HG02870 (cell line): ENCODE measurements around the gene LAMA1.

Source experiments
- ATAC-seq: cut with Tn5 transposase; IDR thresholded peaks from one replicate; pipeline ENCODE4 v1.9.1; 2021; ENCODE audit warnings: mild to moderate bottlenecking, moderate library complexity; ENCODE audit not compliant: unreplicated experiment

LAMA1 gene

DNA sequence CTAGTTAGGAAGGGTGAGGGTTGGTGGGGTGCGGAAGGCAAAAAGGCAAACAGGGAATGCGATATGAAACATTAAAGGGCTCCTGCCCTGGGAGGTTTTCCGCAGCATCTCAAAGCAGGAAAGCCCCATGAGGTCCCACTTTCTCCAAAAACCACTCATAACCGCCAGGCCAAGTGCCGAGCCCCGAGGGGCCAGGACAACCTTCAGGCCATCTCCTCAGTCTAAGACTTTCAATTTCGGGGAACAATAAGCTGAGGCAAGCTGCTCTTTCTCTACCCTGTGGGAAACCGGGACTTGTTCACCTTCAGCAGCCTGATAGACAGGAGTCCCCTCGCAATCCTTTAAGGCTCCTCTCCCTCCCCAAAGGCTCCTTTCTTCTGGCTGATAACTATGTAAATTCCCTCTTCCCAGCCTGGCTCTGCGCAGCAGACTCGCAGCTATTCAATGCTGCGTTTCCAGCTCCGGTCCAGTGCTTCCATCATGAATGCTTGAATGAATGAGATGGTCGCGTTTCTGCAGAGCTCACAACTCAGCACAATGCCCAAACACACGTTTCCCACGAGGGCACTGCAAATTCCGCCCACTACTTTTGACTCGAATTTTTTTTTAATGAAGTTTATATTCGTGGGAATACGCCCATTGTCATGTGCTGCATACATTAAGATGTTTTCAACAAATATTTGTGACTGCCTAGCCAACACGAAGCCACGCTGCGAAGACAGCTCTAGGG lies 1.4 kb downstream of the LAMA1 start:
- no peak for ATAC-seq

- no peak for ATAC-seq
Measured at GRCh38 chr18:7112936-7113335, 4.7 kb downstream of the LAMA1 start.

GRCh38 chr18:7111134-7111533 lies 6.5 kb downstream of the LAMA1 start:
- no peak for ATAC-seq

- no peak for ATAC-seq
Measured at GRCh38 chr18:7105943-7106342, 11.7 kb downstream of the LAMA1 start.

DNA sequence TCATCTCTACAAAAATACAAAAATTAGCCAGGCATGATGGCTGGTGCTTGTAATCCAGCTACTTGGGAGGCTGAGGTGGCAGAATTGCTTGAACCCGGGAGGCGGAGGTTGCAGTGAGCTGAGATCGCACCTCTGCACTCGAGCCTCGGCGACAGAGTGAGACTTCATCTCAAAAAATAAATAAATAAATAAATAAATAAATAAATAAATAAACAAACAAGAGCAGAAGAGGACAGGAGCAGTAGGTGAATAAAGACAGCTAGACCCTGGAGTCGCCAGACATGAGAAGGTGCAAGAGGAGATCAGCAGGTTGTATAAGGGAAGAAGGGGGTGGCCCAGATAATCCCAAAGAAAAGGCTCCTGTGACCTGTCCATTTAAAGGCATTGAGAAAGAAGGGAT lies 12.3 kb downstream of the LAMA1 start:
- no peak for ATAC-seq

GRCh38 chr18:7104649-7105048 lies 12.9 kb downstream of the LAMA1 start:
- ATAC-seq: no peak

DNA sequence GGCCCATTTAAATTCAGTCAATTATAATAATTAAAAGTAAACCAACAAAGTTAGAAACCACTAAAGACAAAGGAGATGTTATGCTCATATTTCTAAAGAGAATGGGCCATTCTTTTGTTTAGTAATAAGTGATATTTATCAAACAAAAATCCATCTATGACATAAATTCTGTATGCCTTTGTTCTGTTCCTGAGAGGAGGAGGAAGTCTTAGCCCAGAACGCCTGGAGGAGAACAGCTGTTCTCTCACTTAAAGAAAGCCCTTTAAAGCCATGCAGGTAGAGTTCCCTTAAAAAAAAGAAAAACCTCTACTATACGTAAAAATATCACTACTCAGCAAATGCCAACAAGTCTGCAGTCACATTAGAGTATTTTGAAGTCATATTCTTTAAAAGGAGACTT lies 15.5 kb downstream of the LAMA1 start:
- ATAC-seq: no peak

GRCh38 chr18:7096838-7097237 lies 20.8 kb downstream of the LAMA1 start:
- no peak for ATAC-seq

DNA sequence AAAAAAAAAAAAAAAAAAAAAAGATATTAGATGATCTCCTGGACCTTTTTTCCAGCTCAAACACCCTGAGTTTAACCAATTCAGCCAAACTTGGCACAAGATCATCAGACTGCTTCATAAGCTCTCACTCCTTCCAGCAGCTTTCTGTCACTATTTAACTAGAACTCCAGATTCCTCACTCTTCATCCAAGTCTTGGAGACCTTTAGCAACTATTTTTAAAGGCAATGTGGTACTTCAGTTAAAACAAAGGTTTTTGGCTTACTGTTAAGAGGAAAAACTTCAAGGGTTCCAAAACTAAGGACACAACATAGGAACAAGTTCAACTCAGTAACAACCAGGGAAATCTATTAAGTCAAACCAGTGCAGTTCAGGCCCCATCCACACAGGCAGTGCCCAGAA lies 23.2 kb downstream of the LAMA1 start:
- no peak for ATAC-seq

GRCh38 chr18:7090771-7091170 lies 26.8 kb downstream of the LAMA1 start:
- no peak for ATAC-seq

DNA sequence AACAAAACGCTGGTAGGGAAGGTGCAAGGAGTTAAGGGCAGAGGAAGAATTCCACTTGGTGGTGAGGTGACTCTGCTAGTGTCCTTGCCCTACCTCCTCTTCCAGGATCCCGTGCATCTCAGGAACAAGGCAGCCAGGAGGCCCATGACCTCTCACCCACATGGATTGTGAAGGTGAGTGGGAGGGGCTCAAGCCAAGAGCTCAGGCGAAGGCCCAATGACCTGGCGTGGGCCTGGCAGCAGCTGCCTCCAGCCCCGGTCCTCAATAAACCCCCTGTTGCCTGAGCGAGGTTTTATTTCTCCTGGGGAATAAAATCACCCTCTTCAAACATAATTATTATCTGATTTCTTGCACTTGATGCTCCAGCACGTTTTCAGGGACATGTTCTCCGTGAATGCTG lies 28.2 kb downstream of the LAMA1 start:
- no peak for ATAC-seq

DNA sequence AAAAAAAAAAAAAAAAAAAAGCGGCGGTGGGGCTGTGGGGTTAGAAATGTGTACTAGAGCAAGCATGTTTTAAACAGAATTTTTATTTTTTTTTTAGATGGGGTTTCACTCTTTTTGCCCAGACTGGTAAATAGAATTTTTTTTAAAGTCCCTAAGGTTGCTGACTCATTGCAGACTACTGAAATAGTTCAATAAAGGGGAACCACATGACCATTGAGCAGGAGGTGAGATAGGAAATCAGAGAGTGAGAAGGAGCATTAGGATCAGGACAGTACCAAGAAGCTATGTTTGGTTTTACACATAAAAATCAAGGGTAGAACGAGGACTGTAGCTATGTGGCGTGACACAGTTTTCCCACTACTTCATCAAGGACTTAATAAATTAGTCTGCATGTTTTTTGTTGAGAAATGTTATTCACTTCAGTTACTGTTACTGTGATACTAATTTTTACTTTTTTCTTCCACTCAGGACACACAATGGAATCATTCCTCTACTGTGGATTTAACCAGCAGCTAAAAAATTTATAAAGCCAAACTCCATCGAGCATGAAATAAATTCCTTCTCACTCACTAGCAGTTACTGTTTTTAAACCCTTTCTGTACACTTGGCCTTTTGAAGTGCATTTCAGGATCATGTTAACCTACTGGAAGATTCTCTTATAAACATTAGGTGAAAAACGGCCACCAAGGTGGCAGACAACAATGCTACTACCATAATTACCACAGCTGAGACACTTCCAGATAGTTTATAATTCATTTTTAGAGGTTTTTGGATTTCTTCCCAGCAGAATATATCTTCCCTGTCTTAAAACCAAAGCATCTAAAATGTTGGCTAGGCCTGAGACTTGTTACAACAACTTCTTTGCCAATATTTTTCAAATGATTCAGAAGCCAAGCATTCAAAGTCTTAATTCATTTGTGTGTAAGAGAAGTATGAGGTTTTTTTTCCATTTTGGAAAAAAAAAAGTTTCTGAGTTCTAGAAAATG lies 33.2 kb downstream of the LAMA1 start:
- ATAC-seq: peak; percentile 94

GRCh38 chr18:7082671-7083070 lies 34.9 kb downstream of the LAMA1 start:
- no peak for ATAC-seq

DNA sequence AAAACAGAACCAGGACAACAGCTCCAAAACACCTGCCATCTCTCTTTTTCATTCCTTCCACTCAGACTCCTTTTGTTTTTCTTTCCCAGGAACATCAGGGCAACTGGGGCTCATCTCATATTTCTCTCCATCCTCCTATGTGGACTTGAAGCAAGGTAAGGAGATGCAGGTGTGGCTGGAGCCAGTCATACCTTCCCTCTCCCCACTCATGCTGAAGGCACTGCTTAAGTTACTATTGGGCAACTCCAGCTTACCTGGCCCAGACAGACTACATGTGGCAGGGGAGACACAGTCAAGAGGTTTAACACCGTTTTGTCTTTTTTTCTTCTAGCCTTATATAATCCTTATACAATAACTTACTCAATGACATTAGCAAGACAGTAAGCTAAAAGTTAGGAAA lies 38.4 kb downstream of the LAMA1 start:
- no peak for ATAC-seq

DNA sequence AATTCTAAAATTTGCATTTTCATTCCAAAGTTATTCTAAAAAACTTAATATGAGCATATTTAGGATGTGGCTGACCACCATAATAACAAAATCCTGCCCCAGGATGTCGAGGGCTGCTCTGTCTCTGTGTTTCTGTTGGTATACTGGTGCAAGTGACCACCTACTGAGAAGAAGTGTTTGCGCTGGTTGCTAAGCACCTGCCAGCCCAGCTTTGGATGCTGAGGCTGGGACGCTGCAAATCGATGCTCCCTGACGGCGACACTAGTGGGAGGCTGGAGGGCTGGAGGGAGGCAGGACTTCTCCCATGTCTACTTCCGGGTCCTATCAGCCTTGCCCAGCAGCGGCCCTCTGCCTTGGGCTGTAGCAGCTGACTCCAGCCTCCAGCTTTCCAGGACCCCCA lies 45.0 kb downstream of the LAMA1 start:
- ATAC-seq: no peak

- no peak for ATAC-seq
Measured at GRCh38 chr18:7071600-7071999, 46.0 kb downstream of the LAMA1 start.

- ATAC-seq: no peak
Measured at GRCh38 chr18:7070466-7070865, 47.1 kb downstream of the LAMA1 start.

DNA sequence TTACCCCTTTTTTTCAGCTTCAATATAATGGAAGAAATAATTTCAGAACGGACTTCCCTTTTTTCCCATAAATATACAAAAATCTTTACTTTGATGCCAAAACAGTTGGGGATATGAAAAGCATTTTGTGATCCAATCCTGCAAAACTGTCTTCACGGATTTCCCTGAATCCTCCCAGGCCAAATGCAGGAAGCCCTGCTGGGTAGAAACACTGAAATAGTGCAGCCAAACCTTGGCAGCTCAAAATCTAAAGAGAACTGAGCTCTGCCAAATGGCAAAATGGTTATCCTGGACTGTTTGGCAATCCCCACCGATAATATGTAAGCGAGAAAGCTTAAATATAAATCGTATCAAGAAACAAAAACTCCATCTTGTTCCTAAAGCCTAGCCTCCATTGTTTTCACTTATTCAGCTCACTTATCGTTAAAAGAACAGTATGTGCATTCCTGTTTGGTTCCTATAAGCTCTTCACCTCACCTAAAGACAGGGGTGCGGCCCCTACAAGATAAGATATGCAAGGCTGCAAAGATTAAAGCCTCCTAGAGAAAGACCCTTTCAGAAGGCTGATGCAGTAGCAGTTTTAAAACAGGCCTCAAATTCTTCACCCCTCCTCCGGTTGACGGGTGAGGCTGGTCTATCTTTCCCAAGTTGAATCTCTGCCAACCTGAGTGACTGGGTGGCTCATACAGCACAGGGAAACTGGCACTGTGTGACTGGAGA lies 48.6 kb downstream of the LAMA1 start:
- no peak for ATAC-seq

- ATAC-seq: no peak
Measured at GRCh38 chr18:7066965-7067555, 50.5 kb downstream of the LAMA1 start.

DNA sequence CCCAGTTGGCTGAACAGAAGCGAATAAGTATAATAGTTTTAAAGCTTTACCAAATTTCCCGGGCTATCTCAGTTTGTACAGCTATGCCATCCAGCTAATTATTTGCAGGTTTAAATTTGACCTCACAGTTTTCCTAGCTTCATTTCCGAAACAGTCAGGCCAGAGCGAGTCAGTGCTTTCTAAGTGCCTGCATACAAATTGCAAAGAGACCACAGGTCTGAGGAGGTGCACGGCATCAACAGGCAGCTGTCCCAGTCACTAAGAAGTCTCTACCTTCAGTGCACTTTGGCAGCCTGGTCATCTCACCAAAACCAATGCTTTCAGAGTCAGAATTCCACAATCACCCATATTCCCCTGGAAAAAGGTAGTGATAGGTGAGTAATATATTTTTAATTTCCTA lies 51.9 kb downstream of the LAMA1 start:
- no peak for ATAC-seq

- no peak for ATAC-seq
Measured at GRCh38 chr18:7064346-7064745, 53.3 kb downstream of the LAMA1 start.
